Body of pancreas (tissue), 4 donors: ENCODE results near the gene GADD45A.

Experiments used
- CTCF ChIP-seq, 7 experiments: fragments of 450-650 bp in 4 of 7; fragments of 200-600 bp in 3 of 7; sonication (generic) in 3 of 7; IDR thresholded peaks; one replicate each; pipeline ENCODE4 v1.5.1; 2016 to 2019; ENCODE audit warnings: antibody characterized with exemption in 7 of 7
- POLR2A ChIP-seq, 3 donors: fragments of 450-650 bp; IDR thresholded peaks; one replicate each; pipeline ENCODE4 v1.6.1; 2016; ENCODE audit warnings: antibody characterized with exemption in 3 of 3, mild to moderate bottlenecking in 2 of 3

- no peak for TF ChIP-seq CTCF (IDR thresholded peaks at IDR 0.05)
- no peak for TF ChIP-seq POLR2A (IDR thresholded peaks at IDR 0.05)
Observed at GRCh38 chr1:67662884-67663283, 22.1 kb upstream of the GADD45A start.
